ENCODE results near the gene BAIAP2.

Gene BAIAP2

DNA sequence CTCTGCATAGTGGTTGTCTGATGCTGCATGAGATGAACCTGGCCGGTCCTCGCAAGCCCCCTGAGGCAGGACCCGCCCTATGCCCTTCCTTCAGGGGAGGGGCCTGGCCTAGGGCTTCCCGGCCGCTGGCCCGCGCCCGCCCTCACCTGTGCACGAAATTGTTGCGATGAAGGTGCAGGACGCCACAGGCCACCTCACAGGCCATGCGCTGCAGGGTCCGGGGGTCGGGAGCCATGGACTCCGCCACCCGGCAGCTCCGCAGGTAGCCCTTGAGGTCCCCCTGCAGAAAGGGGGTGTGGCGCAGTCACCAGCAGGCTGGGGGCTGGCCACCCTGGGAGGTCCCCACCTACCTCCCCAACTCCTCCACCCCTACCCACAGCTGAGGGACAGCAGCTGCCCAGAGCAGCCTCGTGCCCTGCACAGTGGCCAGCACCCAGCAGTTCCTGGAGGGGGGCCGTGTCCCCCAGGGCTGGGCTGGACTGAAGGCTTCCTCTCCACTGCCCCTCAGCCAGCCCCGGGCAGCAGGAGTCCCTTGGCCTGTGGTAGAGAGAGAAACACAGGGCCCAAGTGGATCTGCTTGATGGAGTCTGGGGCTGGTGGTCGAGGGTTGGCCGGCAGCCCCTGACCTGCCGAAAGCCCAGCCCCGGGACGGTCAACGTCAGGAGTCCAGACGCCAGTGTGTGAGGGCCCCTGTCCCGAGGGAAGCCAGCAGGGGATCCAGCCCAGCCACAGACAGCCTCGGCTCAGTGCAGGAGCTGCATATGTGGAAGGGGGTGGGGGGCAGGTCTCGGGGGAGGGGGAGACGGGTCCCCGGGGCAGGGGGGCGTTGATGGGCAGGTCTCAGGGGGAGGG, 91.6 kb downstream of the BAIAP2 start:
- no peak for DNase-seq (ENCODE audit: low spot score)

DNA sequence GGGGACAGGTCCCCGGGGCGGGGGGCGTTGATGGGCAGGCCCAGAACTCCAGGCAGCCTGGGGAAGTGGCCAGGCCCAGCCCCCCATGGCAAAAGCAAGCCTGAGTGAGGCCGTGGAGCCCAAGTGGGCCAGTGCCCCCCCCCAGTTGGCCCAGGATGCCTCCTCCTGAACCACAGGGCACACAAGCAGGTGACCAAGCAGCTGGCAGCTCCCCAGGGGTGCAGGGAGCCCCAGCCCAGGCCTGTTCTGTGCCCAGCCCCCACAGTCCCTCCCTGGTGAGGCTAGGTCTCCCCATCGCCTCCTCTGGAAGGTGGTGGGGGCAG, 92.1 kb downstream of the BAIAP2 start:
- DNase-seq (ENCODE audit: low spot score), result no peak

DNA sequence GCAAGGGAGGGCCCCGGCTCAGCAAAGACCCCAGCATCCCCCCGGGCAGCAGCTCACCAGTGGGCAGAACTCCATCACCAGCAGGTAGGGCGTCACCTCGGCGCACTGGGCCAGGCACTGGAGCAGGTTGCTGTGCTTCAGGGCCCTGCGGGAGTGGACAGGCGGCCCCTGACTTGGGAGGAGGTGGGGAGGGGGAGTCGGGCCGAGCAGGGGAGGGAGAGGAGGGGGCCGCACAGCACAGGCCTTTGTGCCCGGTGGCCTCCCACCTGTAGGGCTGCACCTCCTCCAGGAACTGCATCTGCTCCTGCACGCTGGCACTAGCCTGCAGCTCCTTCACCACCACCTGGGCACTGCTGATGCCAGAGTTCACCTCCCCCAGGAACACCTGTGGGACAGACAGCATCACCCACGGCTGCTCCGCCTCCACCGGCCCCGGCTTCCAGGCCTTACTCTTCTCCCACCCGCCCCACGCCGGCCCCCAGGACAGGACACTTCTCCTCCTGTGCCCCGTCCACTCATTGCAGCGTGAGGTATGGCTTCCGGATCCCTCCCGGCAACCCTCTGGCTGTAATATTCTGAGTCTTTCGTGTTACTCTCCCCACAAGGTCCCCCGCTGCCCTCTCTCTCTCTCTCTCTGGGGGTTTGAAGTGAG, 92.7 kb downstream of the BAIAP2 start:
- no peak for DNase-seq (ENCODE audit: low spot score)

DNA sequence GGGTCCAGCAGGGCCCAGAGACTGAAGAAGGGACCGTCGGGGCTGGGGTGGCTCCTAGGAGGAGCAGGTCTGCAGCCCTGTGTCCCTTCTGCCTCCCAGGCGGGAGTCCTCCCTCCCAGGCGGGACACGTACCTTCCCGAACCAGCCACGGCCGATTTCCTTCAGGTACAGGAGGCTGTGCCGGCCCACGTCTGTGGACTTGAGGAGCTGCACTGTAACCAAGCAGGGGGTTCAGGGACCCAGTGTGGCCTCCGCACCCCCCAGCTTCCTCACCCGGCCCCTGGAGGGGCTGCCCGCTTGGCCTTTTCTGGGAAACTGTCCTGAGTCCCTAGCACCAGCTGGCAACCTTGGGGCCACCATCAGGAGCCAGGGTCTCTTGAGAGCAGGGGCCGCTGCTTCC, 93.4 kb downstream of the BAIAP2 start:
- no peak for DNase-seq (ENCODE audit: low spot score)

DNA sequence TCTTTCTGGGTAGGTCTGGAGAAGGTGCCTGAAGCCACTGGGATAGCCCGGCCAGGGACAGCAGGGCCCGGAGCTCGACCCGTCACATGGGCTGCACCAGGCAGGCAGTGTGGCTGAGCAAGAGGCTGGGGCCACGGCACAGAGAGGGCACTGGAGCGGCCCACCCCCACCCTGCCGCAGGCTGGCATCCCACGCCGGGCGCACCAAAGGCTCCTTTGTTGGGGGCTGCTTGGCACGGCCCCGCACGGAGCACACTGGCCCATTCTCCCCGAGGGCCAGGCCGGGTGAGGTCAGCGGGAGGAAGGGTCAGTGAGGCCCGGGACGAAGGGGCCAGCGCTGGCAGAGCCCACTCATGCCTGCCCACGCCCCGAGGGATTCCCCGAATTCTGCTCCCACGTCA, 93.8 kb downstream of the BAIAP2 start:
- DNase-seq (ENCODE audit: low spot score), result no peak

DNA sequence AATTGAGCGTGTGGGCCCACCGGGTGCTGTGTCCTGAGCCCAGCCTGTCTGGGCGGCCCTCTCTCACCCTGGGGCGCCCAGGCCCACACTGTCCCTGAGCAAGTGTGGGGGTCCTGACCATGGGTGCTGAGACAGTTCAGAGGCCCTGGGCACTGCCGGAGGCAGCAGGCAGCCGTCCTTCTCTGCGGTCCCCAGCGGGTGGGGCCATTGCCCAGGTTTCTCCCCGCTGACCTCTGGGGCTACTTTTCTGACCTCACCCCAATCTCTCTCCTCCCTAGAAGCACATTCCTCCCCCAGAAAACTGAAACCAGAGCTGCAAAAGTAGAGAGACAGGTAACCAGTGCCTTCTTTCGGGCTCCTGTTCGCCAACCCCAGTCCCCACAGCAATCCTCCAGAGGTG, 94.3 kb downstream of the BAIAP2 start:
- no peak for DNase-seq (ENCODE audit: low spot score)

DNA sequence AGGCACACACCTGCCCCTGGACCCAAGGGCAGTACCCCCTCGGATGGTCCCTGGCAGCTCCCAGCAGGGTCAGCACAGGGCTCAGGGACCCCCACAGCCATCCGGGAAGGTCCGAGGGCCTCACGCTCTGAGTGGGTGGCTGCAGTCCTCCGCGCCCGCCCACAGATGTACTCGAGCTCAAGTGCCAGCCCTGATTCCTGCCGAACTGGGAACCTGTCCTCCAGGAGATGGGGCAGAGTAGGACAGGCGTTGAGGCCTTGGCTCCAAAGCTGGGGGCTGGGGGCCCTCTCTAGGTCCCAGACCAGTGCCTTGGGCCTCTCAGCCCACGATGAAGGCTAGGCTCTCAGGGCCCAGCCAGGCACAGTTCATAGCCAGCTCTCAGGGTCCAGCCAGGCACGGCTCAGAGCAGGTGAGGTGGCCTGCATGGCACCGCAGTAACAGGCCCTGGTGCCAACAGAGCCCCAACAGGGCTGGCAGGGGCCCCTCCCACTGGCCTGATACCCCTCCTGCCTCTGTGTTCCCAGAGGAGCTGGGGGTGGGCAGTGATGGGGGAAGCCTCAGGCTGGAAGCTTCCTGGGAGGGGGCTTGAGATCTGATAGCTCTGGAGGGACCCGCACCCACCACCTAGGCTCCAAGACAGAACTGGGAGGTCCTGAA, 94.9 kb downstream of the BAIAP2 start:
- no peak for DNase-seq (ENCODE audit: low spot score)

DNA sequence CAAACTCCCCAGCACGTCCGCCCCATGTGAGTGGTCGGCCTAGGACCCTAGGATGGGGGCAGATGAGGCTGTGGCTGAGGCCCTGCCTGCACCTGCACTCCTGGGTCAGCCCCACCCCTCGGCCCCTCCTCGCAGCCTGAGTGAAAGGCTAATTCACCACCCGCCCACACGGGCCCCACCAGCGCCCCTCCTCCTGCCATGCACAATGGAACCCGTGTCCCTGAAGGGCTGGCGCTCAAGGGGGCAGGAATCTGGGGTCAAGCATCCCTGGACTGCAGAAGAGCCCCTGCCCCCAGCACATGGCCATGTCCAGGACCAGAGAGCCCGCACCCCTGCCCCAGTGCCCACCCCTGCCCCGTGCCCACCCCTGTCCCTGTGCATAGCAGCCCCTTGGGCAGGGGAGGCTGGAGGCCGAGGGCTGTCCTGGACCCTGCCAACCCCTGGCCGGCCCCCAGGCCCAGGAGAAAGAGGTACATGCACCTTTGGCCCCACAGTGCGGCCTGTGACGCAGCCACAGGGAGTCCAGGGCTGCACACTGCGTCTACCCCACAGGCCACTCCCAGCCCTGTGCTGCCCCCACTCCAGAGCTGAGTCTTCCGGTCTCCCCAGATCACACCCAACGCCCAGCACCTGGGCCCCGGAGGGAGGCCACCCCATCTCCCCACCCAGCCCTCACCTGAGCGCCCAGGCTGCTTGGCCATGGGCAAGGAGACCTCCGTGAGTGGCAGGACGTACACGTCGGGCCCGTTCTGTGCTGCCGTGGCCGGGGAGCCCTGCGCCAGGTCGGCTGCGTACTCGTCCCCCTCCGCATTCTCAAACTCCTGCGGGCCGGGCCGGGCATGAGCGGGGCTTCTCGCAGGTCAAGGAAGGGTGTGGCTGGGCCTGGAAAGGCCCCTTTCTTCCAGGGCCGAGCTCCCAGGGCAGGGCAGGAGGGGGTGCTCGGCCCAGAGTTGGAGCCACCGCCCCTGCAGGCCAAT, 95.7 kb downstream of the BAIAP2 start:
- no peak for DNase-seq (ENCODE audit: low spot score)

DNA sequence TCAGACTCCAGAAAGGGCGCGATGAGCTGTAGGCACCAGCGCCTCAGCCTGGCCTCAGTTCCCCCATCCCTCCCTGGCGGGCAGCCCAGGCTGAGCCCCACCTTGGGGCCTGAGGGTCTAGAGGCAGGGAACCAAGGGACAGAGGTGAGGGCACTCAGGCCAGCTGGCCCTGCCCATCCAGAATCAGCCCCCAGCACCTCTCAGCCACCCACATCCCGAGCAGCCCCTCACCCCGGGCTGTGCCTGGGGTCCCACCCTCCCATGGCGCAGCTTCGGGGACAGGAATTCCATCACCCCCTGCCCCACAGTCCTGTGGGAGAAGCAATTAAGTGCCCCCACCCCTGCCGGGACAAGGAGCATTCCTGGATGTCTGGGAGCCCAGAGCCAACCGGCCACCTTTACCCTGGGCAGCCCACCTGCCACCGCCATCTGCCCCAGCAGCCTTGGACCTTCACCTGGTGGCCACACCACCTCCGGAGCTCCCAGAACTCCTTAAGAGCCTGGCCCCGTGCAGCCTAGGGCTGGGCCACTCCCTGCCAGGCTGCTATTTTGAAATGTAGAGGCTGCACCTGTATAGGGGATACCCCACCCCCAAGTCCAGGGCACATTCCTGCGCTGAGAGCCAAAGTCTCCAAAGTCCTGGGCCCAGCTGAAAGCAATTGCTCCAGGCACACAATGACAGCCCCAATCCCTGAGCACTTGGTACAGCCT, 96.7 kb downstream of the BAIAP2 start:
- no peak for DNase-seq (ENCODE audit: low spot score)

DNA sequence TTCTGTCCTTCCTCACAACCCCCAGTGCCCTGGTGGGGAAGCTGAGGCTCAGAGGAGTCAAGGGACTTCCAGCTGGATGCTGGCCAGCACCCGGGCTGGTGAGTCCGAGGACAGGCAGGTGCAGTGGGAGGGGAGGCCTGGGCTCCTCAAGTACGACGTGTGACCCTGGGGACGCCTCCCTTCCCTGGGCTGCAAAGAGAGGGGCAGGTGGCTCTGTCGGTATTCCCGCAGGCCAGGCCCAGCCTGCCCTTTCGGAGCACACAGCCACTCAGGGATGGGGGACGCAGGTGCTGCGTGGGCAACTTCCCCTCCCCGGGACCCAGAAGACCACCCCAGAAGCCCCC, 97.2 kb downstream of the BAIAP2 start:
- DNase-seq (ENCODE audit: low spot score), result no peak

DNA sequence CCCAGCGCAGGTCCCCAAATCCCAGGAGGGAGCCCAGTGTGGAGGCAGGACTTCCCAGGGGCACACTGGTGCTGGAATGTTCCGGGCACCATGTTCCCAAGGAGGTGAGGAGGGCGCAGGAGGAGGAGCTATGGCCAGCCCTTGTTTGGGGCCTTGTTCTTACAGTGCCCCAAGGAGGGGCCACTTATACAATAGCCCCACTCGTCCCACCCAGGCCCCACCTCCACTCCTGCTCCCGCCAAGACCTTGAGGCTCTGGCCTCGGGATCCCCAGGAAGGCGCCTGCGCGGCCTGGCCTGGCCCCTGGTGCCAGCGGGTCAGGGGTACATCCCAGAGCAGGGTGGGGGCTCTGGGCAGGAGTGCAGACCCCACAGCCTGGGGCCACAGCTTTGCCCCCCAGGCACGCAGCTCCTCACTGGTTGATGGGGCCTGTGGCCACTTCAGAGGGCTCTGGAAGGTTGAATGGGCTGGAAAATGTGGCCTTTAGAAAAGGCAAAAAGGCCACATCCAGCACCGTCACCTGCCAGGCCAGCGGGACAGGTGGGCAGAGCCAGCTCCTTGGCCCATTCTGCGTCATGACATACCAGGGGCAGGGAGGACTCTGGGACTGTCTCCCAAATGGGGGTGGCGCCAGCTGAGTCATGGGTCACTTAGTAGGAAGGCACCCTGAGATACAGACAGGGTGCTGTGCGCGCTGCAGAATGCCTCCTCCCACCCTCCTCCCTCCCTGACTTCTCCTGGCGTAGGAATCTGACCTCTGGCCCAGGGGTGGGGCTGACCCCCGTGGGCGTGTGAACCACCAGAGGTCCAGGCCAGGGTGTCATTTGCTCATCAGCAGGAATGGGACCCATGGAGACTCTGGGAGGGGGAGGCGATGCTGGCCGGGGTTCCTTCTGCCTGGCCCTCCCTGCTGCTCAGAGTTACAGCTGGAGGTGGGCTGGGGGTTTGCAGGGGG, 98.1 kb downstream of the BAIAP2 start:
- no peak for DNase-seq (ENCODE audit: low spot score)

DNA sequence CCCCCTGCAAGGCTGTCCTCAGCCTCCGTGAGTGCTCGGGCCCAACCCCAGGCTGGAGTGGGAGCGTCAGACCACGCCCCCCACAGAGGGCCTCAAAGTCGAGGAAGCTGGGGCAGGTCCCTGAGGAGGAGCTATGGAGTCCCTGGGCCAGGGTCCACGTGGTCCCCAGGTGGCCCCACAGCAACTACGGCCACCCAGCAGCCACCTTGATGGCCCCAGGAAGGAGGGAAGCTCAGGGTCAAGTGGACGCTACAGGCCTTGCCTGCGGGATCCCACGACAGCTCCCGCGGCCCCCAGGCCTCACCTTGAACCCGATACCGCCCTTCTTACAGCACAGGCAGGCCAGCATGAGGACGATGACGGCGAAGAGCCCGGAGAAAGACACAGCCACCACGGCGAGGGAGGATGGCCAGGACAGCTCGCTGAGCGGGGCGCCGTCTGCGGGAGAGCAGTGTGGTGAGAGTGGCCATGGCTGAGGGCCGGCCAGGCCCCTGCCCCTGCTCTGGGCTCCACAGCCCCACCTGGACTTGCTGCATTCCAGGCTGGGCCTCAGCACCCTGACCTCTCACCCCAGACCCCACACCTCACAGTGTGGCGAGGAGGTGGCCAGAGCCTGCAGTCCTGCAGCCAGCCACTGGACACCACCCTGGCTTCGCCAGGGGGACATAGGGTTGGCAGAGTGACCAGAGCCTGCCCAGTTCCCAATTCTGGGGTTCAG, 99.3 kb downstream of the BAIAP2 start:
- DNase-seq (ENCODE audit: low spot score), result no peak

DNA sequence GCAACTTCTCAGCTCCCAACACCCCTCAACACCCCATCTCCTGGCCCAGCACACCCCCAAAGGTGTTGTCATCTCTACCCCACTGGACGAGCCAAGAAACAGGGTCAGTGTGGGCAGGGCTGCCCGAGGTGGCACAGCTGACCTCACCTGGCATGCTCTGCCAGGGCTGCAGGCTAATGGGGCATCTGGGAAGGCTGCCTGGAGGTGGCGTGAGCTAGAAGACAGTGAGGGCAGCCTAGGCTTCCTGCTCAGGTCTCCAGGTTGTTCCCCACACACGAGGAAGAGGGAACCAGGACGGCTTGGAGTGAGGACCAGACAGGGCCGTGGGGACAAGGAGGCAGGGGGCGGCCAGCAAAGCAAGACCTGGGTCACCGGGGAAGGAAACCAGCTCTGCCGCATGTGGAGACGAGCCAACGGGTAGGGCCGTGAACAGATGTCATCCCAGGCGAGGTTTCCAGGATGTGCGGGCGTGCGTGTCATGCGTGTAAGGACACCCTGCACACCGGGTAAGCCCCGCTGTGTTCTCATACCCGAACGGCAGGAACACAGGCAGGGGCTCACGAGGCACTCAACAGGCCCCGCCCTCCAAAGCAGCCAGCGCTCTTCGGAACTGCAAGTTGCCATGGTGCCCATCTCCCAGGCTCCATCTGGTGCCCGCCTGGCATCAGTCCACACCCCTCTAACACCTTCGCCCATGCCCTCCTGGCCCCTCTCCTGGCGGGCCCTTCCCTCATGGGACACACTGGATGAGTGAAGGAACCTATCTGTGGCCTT, 100.7 kb downstream of the BAIAP2 start:
- no peak for DNase-seq (ENCODE audit: low spot score)

DNA sequence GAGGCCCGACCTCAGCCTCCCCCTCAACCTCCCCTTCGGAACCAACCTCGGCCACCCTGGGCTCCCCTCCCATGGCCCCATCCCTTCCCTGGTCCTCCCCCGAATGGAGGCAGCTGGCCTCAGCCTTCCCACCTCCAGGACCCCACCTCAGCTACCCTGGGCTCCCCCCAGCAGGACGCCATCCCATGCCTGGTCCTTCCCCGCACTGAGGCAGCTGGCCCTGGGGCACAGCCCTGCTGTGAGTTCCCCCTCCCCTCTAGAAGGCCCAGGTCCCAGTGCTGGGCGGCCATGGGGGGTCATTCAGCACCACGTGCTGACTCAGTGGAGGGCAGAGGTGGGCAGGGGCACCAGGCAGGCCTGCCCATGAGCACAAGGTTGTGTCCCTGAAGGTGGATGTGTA, 101.4 kb downstream of the BAIAP2 start:
- DNase-seq (ENCODE audit: low spot score), result no peak

DNA sequence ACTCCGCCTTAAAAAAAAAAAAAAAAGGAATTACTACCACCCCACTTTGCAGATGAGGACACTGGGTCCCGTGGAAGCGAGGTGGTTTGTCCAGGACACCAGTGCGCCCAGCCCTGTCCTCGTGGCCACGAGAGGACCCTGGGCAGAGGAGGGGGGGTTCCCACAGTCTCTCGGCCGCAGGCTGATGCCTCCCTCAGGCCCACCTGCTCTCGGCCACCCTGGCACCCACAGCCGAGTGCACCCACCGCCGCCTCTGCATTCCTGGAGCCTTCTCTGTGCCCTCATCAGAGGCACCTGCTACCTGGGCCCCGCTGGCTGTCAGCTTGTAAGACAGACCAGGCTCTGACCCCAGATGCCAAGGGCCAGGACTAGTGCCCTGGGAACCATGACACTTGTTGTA, 102.3 kb downstream of the BAIAP2 start:
- DNase-seq (ENCODE audit: low spot score), result no peak

DNA sequence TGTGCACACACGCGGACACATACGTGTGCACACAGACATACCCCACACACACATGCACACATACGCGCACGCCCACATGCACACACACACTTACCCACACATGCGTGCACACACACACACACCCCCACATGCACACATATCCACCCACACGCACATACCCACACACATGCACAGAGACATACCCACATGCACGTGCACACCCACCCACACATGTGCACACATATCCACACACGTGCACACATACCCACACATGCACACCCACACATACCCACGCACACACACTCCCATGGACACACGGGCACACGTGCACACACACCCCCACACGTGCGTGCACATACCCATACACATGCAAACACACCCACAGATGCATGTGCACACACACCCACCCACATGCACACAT, 103.1 kb downstream of the BAIAP2 start:
- DNase-seq (ENCODE audit: low spot score), result no peak

DNA sequence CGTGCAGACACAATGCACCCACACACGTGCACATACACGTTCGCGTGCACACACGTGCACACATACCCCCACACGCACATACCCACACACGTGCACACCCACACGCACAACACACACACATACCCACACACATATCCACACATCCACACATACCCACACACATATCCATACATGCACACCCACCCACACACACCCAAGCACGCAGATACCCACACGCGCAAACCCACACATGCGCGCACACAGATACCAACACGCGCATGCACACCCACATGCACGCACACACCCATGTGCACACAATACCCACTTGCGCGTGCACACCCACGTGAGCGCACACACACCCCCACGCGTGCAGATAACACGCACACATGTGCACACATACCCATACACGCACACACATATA, 103.5 kb downstream of the BAIAP2 start:
- DNase-seq (ENCODE audit: low spot score), result no peak

DNA sequence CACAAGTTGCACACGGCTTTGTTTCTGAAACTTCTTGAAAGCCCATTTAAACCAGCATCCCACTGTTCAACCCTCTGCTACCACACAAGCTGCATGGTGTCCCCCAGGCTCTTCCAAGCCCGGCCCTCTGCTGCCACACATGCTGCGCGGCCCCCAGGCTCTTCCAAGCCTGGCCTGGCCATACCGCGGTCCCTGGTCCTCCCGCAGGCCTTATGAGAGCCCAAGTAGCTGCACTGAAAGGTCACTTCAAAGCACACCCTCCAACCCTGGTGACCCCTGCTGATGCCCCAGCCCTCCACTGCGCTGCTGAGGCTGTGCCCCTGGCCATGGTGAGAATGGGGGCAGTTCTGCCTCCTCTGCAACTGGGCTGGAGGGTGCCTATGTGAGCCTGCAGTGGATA, 104.5 kb downstream of the BAIAP2 start:
- DNase-seq (ENCODE audit: low spot score), result no peak

DNA sequence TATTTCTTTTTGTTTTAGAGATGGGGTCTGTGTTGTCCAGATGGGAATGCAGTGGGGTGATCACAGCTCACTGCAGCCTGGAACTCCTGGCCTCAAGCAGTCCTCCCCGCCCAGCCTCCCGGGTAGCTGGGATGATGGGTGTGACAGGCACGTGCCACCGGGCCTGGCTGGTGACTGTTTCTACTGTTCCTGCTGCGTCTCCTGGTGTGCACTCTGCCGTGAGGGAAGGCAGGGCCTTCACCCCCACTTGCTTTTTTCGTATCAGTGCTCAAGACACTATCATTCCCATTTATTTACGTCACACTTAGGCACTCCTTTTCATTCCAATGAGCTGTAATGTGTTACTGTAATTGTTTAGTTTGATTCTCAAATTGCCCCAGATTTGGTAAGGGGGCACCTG, 105.1 kb downstream of the BAIAP2 start:
- DNase-seq (ENCODE audit: low spot score), result no peak

Measured in left forelimb (tissue), 1 donor.